Stimulated activated CD8-positive, alpha-beta memory T cell treated with anti-CD3 and anti-CD28 coated beads, Interleukin-7, amount 100 ng/mL, for 1 hour (primary cell): ENCODE data around the gene PDHA1.

ENCODE experiments used
- DNase-seq, 2 donors: peaks; one replicate each; pipeline ENCODE4 v3.0.0-alpha.2; 2020; ENCODE audit warnings: low read depth in 2 of 2

The PDHA1 gene

GRCh38 chrX:19343535-19344408 lies at the start of gene PDHA1:
PDHA1 (plus strand) TSS chrX:19343927; CDS start chrX:19344038, 111 bp downstream.
- peak; percentile 74 to 78 for DNase-seq

GRCh38 chrX:19303256-19303880 lies 40.4 kb upstream of the PDHA1 start:
- no peak for DNase-seq

- DNase-seq = no peak
Observed at GRCh38 chrX:19326567-19326966, 17.2 kb upstream of the PDHA1 start.

GRCh38 chrX:19331831-19332230 lies 11.9 kb upstream of the PDHA1 start:
- DNase-seq = no peak

GRCh38 chrX:19332983-19333382 lies 10.7 kb upstream of the PDHA1 start:
- DNase-seq = no peak

GRCh38 chrX:19334945-19335626 lies 8.6 kb upstream of the PDHA1 start:
- no peak for DNase-seq

GRCh38 chrX:19342331-19342906 lies 1.3 kb upstream of the PDHA1 start:
- DNase-seq = no peak

GRCh38 chrX:19343085-19343534 lies 617 bp upstream of the PDHA1 start:
- no peak for DNase-seq

- no peak for DNase-seq
Observed at GRCh38 chrX:19344661-19345060, 934 bp downstream of the PDHA1 start.

- DNase-seq = no peak
Observed at GRCh38 chrX:19347916-19348315, 4.2 kb downstream of the PDHA1 start.

GRCh38 chrX:19349264-19349663 lies 5.5 kb downstream of the PDHA1 start:
- no peak for DNase-seq

GRCh38 chrX:19350941-19351384 lies 7.2 kb downstream of the PDHA1 start:
- no peak for DNase-seq

GRCh38 chrX:19354625-19355024 lies 10.9 kb downstream of the PDHA1 start:
- DNase-seq = no peak

- no peak for DNase-seq
Observed at GRCh38 chrX:19358521-19358920, 14.8 kb downstream of the PDHA1 start.

GRCh38 chrX:19360903-19361302 lies 17.2 kb downstream of the PDHA1 start:
- DNase-seq = no peak

- no peak for DNase-seq
Observed at GRCh38 chrX:19361701-19362100, 18.0 kb downstream of the PDHA1 start.

- no peak for DNase-seq
Observed at GRCh38 chrX:19368576-19368975, 24.8 kb downstream of the PDHA1 start.

- no peak for DNase-seq
Observed at GRCh38 chrX:19370061-19370460, 26.3 kb downstream of the PDHA1 start.

- DNase-seq = peak; percentile 14 to 34
Observed at GRCh38 chrX:19372170-19372546, 28.4 kb downstream of the PDHA1 start.

GRCh38 chrX:19372547-19373331 lies 29.0 kb downstream of the PDHA1 start:
- DNase-seq = no peak

GRCh38 chrX:19373351-19373891 lies 29.7 kb downstream of the PDHA1 start:
- DNase-seq = no peak
